SKM-1 treated with dmso at 0.1 percent for 144 hours (cell line): ENCODE data around the gene PIGH.
"Not testable (repeated sequence)": the region's sequence is repeated elsewhere in the genome, so short reads cannot be mapped to it uniquely, and the experiment has no call there.

Experiments used
- DNase-seq: peaks from one replicate; lab custom pipeline; 2025; ENCODE audit not compliant: unreplicated experiment; lab: John Stamatoyannopoulos, UW

PIGH gene

DNA sequence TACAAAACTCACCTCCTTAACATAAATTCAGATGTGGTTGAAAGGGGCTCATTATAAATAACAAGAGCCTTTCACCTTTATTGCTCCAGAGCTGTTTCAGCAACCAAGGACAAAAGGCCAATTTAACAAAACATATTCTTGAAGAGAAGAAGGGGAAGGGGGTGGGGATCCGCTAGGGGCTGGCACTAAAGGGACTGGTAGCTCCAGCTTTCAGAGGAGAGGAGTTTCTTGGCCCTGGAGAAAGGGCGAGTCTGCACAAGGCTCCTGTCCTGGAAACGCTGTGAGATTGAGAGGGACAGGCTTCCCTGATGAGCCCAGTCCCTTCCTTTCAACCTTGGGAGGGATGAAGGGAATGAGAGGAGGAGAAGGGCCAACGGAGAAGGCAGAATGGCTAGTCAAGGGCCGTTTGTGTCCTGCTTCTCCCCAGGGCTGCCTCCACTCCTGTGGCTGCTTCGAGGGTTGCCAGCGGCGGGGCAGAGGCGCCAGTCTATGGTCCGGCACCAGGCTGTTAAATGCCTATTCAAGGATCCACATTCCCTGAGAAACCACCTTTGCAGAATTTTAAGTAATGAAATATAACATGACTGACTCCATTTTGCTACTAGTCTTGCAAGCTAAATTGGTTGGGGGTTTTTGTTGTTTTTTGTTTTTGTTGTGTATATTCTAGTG lies 9.7 kb upstream of the PIGH start:
- no peak for DNase-seq

DNA sequence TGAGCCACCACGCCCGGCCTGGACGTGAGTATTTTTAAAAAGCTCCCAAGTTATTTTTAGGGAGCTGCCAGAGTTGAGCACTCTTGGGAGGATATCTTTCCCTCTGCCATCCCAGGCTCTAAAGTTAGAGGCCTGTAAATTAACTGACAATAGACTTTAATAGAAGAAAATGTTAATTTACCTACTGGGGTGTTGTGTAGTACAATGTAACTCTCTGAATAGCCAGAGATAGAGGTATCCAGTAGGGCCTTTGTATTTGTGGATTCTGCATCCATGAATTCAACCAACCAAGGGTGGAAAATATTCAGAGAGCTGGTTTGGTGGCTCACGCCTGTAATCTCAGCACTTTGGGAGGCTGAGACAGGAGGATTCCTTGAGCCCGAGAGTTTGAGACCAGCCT lies 7.6 kb upstream of the PIGH start:
- DNase-seq, result no peak

DNA sequence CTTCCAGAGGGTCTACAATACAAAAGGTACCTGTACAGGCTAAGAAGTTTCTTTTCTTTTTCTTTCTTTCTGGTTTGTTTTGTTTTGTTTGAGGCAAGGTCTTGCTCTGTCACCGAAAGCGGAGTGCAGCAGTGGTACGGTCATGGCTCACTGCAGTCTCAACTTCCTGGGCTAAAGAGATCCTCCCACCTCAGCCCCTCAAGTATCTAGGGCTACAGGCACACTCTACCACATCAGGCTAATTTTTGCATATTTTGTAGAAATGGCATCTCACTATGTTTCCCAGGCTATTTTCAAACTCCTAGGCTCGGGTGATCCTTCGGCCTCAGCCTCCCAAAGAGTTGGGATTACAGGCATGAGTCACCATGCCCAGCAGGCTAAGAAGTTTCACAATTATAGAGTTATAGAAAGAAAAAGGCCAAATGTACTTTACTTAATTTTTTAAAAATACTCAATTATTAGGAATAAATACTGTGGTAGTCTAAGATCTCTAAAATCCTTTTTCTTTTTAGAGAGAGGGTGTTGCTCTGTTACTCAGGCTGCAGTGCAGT lies 3.0 kb upstream of the PIGH start:
- no peak for DNase-seq

DNA sequence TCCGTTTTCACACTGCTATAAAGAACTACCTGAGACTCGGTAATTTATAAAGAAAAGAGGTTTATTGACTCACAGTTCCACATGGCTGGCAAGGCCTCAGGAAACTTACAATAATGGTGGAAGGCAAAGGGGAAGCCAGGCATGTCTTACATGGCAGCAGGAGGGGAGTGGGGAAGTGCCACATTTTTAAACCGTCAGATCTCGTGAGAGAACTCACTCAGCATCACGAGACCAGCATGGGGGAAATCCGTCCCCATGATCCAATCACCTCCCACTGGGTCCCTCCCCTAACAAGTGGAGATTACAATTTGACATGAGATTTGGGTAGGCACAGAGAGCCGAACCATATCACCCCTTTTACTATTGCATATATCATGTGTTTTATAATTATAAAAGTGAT lies 2.0 kb upstream of the PIGH start:
- no peak for DNase-seq

DNA sequence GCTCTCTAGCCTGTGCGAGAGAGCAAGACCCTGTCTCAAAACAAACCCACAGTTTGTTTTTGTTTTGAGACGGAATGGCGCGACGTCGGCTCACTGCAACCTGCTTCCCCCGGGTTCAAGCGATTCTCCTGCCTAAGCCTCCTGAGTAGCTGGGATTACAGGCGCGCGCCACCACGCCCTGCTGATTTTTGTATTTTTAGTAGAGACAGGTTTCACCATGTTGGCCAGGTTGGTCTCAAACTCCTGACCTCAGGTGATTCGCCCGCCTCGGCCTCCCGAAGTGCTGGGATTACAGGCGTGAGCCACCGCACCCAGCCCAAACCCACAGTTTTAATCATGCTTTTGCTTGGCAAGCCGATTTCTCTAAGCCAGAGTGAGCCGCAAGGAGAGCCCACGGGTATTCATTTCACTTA lies 500 bp upstream of the PIGH start:
- DNase-seq, result not testable (repeated sequence)

DNA sequence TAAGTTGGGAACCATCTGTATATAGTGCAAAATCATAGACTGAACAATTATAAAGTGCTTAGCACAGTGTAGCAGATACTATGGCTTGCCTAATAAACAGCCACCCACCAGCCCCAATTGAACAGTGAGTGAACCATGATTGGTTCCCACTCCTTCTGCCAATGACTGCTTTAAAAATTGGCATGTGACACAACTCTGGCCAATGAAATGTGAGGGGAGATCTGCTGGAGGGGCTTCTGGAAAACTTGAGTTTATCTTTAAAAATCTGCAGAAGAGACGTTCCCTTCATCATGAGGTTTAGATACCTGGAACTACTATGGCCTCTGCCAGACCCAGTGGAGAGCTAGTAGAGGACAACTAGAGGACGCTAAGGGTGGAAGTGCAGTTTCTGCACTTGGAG lies 4.7 kb downstream of the PIGH start:
- no peak for DNase-seq

DNA sequence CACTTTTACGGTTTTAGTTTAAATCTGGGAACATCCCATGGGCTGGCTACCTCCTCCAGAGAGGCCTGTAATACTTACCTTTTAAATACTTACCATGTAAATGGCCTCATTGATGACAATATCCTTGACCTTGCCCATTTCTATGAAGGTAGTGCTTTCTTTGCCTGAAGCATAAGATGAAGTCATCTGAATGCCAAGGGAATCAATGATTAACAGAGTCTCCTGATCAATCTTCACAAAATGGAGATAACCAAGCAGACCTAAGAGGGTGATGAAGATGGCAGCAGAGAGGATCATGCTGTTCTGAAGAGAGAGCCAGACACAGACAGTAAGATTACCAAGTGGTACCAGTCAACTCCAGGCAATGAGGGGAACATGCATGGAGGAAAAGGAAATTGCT lies 6.4 kb downstream of the PIGH start:
- DNase-seq, result not testable (repeated sequence)

DNA sequence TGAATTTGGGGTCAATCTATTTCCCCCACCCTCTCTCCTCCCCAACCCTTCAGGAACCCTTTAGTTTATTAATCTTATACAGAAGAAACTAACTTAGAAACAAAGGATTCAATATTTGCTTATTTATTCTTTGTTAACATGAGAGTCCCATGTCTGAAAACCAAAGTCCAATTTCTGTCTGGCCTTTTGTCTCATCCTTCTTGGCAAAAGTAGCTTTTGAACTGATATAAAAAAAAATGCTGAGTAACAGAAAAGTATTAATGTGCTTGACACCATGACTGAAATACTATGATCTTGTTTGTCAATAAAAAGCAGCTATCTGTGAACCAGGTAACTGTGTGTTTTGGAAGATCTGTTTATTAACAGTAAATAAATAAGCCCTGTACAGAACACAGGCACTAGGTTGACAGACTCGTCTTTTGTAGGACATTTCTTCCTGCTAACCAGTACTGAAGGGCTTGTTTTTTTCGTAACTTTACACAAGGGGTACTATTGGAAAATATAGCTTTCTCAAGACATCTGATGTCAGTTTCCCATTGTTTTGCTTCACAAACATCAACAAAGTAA lies 10.8 kb downstream of the PIGH start:
- DNase-seq, result no peak

DNA sequence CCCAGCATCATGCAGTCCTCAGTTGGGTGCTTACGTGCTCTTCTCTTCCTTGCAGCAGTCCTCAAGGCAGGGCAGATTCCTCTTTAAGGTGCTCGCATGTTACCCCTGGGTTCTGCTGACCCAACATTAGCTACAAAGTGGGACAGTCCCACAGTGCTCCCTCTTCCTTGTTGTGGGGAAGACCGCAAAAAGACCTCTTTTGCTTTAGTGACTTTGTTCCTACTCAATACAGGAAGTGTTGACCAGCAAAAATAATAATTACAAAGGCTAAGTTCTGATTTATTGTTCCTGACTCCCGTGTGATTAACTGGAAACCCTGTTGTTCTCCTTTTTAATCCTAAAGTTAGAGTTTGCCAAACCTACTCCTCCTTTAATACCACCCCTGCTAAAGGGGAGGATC lies 13.7 kb downstream of the PIGH start:
- no peak for DNase-seq

DNA sequence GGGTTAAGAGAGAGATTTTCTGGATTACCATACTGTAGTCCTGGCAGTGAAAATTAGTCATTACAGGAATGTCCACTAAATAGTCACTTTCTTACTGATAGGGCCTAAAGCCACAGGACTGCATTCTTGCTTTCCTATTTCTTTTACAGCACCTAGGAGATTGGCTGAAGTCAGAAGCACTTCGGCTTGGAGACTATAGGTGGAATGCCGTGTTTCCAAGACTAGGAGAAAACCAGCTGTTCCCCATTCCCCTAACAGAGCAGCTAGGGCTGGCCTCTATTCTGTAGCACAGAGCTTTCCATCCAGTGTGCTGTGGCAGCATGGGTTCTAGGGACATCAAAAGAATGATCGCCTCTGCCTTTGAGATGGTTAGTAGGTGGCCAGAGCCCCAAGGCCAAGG lies 15.1 kb downstream of the PIGH start:
- DNase-seq, result no peak

DNA sequence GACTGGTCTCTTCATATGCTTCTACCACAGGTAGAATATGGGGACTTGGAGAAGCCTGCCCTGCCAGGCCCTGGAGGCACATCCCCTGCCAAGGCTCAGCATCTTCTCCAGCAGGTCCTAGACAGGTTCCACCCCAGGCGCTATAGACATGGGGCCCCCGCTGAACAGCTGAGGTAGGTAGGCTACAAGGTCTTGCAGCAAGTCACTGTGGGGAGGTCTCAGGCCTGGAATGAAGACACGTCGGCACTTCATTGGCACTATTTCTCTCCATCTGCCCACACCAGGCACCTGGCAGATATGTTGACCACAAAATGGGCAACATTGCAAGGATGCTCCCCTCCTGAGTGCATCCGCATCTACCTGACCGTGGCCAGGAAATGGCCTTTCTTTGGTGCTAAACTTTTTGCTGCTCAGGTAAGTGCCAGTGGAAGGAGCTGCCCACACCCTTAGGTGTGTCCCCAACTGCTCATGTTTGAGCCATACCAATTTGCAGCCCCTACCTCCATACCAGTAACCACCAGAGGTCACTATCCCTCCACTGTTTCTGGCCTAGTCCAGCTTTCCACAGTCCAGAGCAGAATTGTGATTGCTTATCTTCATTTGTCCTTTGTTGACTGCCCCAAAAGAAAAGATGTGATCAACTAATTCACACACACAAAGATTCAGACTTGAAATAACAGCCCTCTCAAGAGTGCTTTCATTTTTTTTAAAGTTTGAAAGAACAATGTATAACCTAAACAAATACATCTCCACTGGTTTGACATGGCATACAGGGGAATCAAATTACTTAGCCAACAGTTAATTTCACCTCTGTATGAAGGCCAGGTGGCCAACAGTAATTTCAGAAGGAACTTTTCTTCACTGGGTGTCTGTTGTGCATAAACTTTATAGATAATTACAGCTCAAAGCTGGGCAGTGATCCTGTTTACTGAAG lies 16.1 kb downstream of the PIGH start:
- no peak for DNase-seq

DNA sequence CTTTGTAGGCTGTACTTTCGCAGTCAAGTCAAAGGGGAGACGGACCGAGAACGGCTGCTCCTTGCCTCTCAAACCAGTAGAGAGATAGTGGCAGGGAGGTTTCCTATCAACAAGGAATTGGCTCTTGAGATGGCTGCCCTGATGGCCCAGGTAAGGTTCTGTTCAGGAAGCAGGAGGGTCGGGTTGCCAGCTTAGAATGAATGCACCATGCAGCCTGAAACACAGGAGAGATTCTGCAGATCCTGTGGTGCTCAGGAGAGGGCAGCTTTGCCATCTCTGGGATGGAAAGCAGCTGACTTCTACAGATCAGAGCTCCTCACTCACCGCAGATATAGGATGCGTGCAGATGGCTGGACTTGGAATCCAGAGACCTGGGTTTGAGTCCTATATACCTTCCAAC lies 18.0 kb downstream of the PIGH start:
- no peak for DNase-seq

DNA sequence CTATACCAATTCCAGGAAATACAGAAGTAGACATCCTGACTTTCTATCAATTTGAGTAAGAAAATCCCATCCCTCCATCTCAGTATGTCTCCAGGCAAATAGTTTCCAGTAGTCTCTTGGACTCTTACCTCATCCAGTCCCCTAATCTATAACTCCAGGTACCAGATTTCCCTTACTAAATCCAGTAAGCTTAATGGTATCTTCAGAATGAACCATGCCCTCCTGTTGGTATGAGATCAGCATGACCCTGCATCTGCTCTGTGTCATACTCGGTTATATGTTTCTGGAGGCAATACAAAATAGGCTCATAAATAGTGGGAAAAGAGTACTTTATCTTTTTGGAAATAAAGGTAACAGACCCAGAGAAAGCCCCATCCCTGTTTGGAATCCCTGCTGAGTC lies 18.4 kb downstream of the PIGH start:
- no peak for DNase-seq

DNA sequence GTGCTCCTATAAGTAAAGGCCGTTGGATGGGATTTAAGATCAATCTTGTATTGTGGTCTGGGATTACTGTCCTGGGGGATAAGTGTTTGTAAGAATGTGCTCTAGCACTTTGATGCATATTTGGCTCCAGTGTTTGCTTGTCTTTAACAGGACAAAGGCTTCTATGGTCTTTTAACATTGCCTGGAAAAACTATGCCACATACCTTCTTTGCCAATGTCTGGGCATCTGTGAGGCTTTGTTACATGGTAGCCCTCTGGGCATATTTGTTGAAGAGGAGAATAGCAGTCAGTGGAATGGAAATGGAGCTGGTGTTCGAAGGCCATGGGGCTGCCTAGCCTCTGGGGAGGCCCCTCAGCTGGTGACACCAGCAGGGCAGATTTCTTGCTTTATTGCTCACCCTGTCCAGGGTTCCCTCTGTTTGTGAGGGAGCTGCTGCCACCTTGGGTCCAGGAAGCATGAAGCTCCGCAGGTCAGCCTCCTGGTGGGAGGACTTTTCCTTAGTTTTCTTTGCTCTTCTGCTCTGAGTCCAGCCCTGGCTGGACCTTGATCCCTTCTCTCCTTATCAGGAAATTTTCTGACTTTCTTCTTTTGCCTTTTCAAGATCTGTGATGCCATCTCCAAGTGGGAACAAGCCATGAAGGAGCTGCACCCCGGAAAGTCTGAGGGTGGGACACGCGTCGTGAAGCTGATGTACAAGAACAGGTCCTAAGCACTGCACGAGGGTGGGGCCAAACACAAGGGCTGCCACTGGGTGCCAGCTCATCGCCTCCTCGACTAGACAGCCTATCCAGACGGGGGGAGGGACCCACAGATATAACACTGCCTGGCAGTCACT lies 19.5 kb downstream of the PIGH start:
- no peak for DNase-seq

DNA sequence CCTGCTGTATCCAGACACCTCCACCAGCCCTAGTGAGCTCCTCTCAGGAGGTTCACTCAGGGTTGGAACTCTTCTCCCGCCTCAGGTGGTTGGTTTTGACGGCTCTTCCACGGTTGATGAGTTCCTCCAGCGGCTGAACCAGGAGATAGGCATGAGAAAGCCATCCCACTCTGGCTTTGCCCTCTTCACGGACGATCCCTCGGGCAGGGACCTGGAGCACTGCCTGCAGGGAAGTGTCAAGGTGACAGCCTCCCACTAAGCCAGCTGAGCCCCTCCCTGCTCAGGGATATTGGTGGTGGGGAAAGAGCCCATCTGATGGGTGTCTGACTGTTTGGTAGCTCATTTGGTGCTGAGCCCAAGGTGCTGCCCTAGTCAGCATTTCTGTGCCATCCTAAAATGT lies 20.4 kb downstream of the PIGH start:
- DNase-seq, result no peak

DNA sequence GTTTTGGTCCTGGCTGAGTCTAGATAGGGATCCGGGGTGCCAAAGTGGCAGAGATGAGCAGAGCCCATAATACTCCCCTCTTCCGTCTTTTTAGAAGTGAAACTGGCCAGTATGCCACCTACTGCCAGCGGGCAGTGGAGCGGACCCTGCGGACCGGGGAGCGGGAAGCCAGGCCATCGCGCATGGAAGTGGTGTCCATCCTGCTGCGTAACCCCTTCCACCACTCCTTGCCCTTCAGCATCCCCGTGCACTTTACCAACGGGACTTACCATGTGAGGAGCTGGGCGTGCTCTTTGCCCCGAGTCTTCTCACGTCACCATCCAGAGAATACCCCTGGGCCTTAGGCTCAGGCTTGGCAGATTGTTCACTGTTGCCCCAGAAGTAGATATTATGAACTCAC lies 21.0 kb downstream of the PIGH start:
- no peak for DNase-seq

DNA sequence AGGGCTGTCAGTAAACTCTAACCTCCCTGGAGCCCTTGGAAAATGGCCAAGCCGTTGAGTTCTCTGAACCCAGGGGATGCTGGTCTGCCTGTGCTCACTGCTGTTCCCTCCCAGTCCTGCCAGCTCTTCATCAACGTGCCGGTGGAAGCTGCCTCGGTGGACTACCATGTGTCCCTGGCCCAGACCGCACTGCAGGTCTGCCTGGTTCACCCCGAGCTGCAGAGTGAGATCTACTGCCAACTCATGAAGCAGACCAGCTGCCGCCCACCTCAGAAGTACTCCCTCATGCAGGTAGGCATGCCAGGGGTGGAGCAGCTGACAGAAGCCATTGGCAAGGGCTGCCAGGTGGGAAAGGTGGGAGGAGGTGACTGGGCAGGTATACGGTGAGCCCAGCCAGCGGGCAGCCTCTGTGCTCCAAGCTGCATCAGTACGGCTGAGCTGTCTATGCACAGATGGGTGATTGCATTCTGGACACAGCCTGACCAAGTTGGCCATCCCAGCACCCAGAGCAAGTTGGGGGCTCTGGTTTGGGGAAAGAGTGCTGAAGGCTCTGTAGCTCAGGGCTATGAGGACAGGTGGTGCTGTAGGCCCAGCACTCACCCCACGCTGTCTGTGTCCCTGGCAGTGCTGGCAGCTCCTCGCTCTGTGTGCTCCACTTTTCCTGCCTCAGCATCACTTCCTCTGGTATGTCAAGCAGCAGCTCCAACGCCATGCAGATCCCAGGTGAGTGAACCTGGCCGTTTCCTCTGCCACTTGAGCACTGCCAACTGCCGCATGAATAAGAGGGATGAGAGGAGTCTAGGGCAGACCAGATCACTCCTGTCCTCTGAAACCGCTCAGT lies 21.9 kb downstream of the PIGH start:
- DNase-seq, result no peak

DNA sequence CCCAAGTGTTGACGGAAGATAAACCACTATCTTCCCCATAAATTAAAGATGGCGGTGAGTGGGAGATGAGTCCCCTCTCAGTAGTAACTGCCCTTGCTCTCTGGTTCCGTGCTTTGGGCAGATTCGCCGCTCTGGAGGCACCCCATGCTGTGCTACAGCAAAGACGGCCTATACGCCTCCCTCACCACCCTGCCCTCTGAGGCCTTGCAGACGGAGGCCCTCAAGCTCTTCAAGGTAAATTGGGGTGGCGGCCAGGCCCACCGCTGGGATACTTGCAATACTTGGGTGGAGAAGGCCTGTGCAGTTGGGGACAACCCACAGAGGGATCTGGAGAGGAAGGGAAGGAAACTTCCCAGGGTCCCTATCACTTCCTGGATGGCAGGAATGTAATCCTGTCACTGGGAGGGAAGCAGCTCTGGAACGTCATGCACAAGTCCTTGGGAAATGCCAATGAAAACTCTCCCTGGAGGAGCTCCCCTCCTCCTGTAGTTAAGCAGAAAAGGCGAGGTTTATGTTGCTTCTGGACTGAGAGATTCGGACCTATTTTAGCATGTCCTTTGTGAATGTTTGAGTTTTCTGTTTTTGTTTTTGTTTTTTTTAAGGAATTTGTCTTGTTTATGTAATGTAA lies 22.8 kb downstream of the PIGH start:
- no peak for DNase-seq

DNA sequence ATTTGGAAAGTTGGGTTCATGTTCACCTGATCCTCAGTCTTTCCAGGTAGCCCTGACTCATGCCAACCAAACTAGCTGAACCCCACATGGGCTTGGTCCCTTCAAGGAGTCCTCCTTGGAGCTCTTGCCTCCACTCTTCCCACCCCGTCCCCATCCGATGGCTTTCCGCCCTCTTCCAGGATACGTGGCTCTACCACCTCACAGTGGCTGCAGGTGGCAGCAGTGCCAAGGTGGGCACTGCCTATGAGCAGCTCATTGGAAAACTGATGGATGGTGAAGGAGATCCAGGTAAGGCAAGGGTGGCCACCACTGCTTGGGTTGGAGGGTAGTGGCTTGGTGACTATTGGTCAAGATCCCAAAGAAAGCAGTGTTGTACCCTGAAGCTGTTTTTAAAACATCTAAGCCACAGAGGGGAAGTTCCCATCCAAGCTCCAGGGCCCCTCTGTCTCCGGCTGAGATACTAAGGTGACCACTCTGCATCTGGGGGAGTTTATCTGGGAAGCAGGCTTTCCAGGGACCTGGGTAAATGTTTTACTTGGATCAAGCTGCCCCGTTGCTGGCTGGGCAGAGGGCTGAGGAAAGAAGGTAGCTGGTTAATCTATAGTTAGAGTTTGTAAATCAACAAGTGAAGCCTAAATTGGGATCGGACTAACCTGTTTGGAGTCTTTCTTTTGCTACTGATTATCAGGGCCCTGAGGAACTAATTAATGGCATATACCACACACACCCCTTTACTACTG lies 23.7 kb downstream of the PIGH start:
- DNase-seq, result no peak
